Retinal pigment epithelial cell (primary cell): ENCODE measurements around the gene DOCK2.
A peak's percentile ranks its signal among the peaks of the same experiment; 100 is the strongest.

ENCODE experiments used
- DNase-seq: peaks from one replicate; pipeline ENCODE4 v3.0.0-alpha.2; 2010; ENCODE audit warnings: low read depth
- H3K4me3 ChIP-seq: 2 replicates; pipeline ENCODE4 v1.5.1; 2011; ENCODE audit warnings: mild to moderate bottlenecking, low read length, control low read depth, moderate library complexity
- CTCF ChIP-seq: conservative IDR thresholded peaks from 2 replicates; pipeline ENCODE4 v1.5.1; 2011; ENCODE audit warnings: low read depth, low read length, control low read depth, inconsistent platforms

Gene DOCK2

GRCh38 chr5:169628892-169629291 is 8.2 kb upstream of the DOCK2 start:
- no peak for TF ChIP-seq CTCF

GRCh38 chr5:169629847-169630548 is 7.1 kb upstream of the DOCK2 start:
- TF ChIP-seq CTCF = no peak
- DNase-seq = peak; percentile 68
- no peak overlapping the region for H3K4me3 ChIP-seq

More at GRCh38 chr5:169628892-169629291, 8.2 kb upstream of the DOCK2 start:
- H3K4me3 ChIP-seq = no peak overlapping the region
- no peak for DNase-seq

GRCh38 chr5:169631360-169631759 is 5.7 kb upstream of the DOCK2 start:
- no peak for DNase-seq
- no peak overlapping the region for H3K4me3 ChIP-seq
- TF ChIP-seq CTCF = no peak

GRCh38 chr5:169632946-169633345 is 4.1 kb upstream of the DOCK2 start:
- TF ChIP-seq CTCF = no peak
- no peak for DNase-seq
- no peak overlapping the region for H3K4me3 ChIP-seq

GRCh38 chr5:169634606-169635005 is 2.5 kb upstream of the DOCK2 start:
- DNase-seq = no peak
- no peak for TF ChIP-seq CTCF
- H3K4me3 ChIP-seq = no peak overlapping the region

GRCh38 chr5:169635936-169636335 is 1.1 kb upstream of the DOCK2 start:
- TF ChIP-seq CTCF = no peak
- no peak overlapping the region for H3K4me3 ChIP-seq
- no peak for DNase-seq

- no peak for DNase-seq
- TF ChIP-seq CTCF = no peak
- peak overlapping the region; percentile 38 for H3K4me3 ChIP-seq
Observed at GRCh38 chr5:169636477-169637084, 494 bp upstream of the DOCK2 start.
